HT-29 (cell line): ENCODE results near the gene PASD1. TPM values are rescaled to one million over a fixed set of nuclear protein-coding genes. Genes with fewer than 3 reads are reported as not detected.

ENCODE experiments used
- total RNA-seq: library from RNA; depleted of rRNA; stranded (reverse); fragments of >200 nt; shearing (Covaris generic); gene quantifications from 2 replicates; pipeline ENCODE4 v1.2.3, GENCODE V29; 2014; rRNA removed

PASD1 gene
- total RNA-seq, 1 experiment from 2014 or later = not detected

Other genes with a start within 250 kb of the PASD1 start
- gene VMA21, start 166.5 kb upstream of the PASD1 start, total RNA-seq = 38.3 and 39.7 TPM in 2 replicates
- gene PRRG3, start 131.8 kb downstream of the PASD1 start, total RNA-seq = not detected in 2 replicates
- gene FATE1, start 152.4 kb downstream of the PASD1 start, total RNA-seq = not detected in 2 replicates
- not detected in 2 replicates for gene CNGA2, start 171.1 kb downstream of the PASD1 start, total RNA-seq